ENCODE results near the gene OPCML.

The OPCML gene

DNA sequence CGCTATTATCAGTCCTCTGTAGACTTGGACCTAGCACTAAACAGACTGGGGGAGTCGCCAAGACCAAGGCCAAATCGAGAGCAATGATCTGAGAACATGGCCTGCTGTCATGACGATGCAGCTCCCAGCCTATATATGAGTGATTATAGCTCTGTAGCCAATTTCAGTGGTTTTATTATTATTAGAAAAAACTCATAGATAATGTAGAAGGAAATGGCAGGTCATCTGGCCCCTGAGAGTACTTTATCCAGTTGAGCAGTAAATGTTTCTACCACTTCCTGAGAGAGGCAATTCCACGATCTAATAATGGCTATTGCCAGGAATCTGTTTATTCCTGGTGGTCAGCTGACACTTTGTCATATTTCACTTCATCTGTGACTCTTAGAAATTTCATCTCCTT is 666.7 kb downstream of the OPCML start:
- no peak for DNase-seq (ENCODE audit: low read depth in 1 of 2, low spot score in 1 of 2)

DNA sequence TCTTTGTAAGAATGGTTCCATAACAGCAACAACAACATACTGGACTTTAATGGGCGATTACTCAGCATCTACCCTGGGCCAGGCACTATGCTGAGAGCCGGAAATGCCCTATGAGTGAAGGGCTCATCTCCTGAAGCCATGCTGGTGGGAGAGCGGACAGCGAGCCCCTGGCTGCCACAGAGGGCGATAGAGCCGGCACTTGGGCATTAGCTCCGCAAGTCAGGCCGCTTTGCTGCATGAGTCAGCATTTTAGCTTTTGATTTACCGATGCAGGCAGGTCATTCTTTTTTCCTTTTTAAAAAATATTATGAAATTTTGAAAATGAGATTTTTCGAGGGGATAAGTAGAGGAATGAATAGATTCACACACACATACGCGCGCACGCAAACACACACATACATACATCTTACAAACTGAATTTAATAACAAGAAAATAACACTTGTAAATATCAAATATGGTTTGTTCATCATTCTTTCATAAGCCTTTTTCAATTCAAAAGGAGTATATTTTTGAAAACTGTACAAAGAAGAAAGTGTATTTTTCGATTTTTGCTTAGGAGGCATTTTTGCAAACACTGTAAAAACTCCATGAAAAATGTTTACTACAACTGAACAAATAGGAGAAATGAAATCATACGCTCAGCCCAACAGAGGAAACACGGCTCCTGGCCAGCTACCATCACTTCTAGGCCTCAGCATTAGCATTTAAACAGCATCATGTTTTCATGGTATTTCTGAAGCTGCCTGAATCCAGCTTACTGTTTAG is 667.3 kb downstream of the OPCML start:
- no peak for DNase-seq (ENCODE audit: low read depth in 1 of 2, low spot score in 1 of 2)

GRCh38 chr11:132862933-132863332 is 669.4 kb downstream of the OPCML start:
- DNase-seq (ENCODE audit: low read depth in 1 of 2, low spot score in 1 of 2) = no peak

DNA sequence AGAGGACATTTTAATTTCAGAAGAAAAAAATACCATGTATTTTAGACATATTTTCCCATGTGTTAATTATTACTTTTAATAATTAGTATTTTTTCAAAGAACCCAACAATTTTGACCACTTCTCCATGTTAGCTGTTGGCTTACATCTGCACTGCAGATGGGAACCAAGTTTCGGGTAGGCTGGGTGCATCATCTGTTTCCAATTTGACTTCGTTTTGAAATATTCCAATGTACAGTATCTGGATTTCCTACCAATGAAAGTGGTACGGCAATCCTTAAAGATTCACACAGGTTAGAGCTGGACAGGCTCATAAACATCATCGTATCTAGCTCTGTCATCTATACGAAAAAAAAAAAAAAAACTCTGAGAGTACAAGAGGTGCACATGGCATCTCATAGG is 670.2 kb downstream of the OPCML start:
- no peak for DNase-seq (ENCODE audit: low read depth in 1 of 2, low spot score in 1 of 2)

- no peak for DNase-seq (ENCODE audit: low read depth in 1 of 2, low spot score in 1 of 2)
These were observed 673.0 kb downstream of the OPCML start for GRCh38 chr11:132859306-132859705.

DNA sequence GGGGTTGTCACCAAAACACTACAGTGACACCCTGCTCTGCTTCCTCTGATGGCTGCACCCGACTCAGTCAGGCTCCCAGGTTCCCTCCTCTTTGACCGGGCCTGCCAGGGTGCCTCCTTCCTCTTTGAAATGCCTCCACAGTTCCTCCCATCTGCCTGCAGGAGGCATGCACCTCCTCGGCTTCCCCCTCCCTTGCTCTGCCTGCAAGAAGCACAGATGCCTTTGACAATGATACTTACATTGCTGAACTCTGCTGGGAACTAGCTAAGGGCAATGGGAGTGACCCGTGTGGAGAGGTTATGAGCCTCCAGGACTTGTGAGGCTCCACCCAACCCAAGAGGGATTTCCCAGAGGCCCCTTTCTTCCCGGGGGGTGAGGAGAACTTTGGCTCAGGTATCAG is 674.1 kb downstream of the OPCML start:
- DNase-seq (ENCODE audit: low read depth in 1 of 2, low spot score in 1 of 2) = no peak

DNA sequence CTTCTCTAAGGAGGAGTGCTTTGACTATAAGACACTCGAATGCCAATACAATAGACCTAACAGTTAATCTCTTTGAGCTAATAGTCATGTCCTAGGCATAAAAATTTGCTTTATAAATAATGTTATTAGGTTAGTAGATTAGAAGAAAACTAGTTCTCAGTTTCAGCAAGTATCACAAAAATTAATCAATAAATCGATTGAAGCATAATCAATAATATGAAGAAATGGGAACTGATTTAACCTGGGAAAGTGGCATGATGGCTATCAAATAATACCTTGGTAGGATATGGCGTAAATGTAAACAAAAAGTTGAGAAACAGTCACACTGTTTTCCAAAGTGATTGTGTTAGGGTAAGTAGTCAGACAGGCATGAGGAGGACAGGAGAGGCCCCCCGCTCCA is 676.3 kb downstream of the OPCML start:
- no peak for DNase-seq (ENCODE audit: low read depth in 1 of 2, low spot score in 1 of 2)

DNA sequence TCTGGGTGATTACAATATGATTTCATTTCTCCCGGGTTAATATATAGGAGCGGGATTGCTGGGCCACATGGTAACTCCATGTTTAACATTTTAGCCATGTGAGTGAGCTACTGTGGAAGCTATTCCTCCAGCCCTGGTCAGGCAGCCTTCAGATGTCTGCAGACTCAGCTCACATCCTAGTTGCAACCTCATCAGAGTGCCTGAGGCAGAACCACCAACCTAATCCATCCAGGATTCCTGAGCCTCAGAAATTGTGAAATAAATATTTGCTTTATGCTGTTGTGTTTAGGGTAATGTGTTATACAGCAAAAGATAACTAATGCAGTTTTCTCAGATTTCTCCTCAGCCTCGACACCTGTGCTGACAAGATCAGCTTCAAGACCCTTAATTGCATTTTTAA is 676.8 kb downstream of the OPCML start:
- no peak for DNase-seq (ENCODE audit: low read depth in 1 of 2, low spot score in 1 of 2)

DNA sequence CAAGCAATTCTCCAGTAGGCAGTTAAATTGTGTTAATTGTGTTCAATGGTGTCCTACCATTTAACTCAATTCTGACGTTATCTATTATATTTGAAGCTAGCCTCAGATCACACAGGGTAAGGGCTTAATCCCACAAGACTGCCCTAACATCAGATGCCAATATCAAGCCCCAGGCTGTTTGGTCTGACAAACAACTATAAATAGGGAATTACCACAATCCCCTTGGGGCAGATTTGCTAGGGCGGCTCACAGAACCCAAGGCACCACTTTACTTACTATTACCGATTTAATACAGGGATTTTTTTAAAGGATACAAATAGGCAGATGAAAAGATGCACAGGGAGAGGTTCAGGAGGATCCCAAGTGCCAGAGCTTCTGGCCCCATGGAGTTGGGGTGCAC is 678.4 kb downstream of the OPCML start:
- DNase-seq (ENCODE audit: low read depth in 1 of 2, low spot score in 1 of 2) = no peak

DNA sequence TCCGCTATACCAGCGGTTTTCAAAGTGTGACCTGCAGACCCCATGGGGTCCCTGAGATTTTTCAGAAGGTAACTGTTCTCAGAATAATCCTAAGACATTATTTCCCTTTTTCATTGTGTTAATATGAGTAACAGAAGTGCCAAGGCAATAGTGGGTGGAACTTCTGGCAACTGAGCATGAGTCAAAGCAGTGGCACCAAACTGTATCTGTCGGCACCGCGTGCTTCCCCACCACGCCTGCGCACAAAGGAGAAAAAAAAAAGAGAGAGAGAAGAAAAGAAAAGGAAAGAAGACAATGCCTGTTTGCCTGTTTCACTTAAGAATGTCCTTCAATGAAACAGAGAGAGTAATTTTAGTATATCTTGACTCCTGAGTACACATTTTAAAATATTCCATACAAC is 679.9 kb downstream of the OPCML start:
- DNase-seq (ENCODE audit: low read depth in 1 of 2, low spot score in 1 of 2) = no peak

GRCh38 chr11:132851247-132851646 is 681.1 kb downstream of the OPCML start:
- no peak for DNase-seq (ENCODE audit: low read depth in 1 of 2, low spot score in 1 of 2)

- no peak for DNase-seq (ENCODE audit: low read depth in 1 of 2, low spot score in 1 of 2)
These were observed 682.0 kb downstream of the OPCML start for GRCh38 chr11:132850266-132850665.

- DNase-seq (ENCODE audit: low read depth in 1 of 2, low spot score in 1 of 2) = no peak
These were observed 684.0 kb downstream of the OPCML start for GRCh38 chr11:132848336-132848735.

DNA sequence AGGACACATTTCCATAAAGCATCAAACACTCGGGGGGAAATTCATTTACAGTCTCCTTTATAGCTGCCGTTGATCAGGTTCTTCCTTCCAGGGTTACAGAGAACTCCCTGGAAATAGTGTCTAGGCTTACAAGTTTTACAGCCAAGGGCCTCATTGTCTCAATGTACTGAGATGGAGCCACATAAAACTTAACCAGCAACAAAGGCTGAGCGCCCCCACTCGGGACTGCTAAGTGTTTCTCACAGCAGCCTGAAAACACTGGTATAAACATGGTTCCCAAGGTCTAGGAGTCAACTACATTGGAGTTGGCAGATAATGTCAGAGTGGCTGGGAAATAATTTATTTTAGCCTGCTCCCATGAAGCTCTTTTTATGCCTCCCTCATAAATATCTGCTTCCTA is 686.2 kb downstream of the OPCML start:
- no peak for DNase-seq (ENCODE audit: low read depth in 1 of 2, low spot score in 1 of 2)

DNA sequence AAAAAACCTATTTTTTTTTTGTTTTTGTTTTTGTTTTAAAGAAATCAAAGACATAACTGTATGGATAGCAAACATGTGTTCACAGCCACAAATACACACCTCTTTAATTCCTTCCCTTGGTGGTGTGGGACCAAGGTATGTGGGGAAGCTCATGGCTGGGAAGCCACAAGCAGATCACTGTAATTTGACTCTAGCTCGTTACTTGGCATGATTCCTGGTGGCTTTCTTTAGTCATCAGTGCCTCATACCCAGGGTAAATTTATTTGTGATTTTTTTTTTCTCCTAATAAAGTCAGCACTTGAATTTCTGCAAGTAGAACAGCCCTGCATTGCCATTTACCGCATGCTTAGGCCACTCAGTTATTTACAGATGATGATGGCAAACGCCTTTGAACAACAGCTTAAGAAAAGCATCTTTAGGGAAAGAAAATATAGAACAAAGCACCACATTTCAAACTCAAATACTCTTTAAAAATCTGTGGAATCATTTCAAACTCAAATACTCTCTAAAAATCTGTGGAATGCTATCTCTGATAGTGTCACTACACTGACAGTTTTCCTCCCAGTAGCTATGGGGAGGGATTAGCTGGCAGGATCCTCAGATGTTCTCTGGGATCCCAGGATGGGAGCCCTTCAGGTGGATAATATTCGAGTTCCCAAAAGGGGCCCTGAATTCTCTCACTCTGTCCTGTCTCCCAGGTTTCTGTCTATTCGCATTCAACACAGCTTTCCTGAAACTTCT is 687.2 kb downstream of the OPCML start:
- DNase-seq (ENCODE audit: low read depth in 1 of 2, low spot score in 1 of 2) = no peak

GRCh38 chr11:132840660-132841059 is 691.6 kb downstream of the OPCML start:
- DNase-seq (ENCODE audit: low read depth in 1 of 2, low spot score in 1 of 2) = no peak

DNA sequence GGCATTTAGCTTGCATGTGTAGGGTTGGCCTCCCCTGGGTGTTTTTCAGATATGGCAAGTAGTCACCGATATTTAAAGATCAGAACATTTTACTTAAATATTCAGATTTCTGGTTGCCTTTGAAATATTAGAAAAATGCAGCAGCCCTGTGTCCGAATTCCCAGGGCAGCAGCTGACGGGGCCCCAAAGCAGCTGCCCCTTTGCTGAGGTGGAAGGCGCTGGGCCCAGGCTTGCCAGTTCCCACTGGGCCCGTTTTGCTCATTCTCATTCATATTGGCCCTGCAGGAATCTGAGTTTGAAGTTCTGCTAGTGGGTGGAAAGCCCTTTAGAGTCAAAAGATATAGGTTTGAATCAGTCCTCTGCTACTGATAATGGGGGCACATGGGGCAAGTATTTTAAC is 692.1 kb downstream of the OPCML start:
- no peak for DNase-seq (ENCODE audit: low read depth in 1 of 2, low spot score in 1 of 2)

GRCh38 chr11:132839236-132839945 is 692.9 kb downstream of the OPCML start:
- no peak for DNase-seq (ENCODE audit: low read depth in 1 of 2, low spot score in 1 of 2)

DNA sequence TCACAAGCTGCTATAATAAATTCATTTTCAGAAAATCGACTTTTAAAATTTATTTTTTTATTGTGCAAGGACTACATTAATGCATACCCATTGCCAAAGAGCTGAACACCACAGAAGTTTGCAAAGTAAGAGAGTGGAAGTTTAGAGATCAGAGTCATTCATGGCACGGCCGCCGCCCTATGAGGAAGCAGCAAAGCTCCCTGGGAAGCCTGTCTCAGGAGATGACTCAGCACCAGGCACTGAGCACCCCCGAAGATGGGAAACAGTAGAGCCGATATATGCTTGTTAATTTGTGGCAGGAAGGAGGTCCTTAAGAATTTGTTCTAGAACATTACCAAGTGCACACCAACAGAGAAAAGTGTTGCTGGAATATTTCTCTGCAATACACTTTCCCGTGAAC is 693.7 kb downstream of the OPCML start:
- DNase-seq (ENCODE audit: low read depth in 1 of 2, low spot score in 1 of 2) = no peak

DNA sequence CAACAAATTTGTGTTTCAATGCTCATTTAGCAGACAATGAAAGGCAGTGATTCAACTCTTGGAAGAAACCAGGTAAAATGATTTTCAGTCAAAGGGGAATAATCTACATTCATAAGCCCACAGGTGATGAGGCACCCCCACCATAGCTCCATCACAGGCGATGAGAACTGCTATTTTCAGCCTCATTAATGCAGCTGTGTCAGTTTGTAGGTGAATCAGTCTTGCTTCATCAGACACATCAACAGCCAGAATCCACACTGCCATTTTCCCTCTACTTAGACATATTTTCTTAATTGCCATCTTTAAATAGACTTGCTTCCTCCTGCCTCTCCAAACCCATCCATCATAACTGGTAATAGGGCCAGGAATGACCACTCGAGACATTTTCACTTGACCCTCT is 701.0 kb downstream of the OPCML start:
- no peak for DNase-seq (ENCODE audit: low read depth in 1 of 2, low spot score in 1 of 2)

- DNase-seq (ENCODE audit: low read depth in 1 of 2, low spot score in 1 of 2) = no peak
These were observed 707.7 kb downstream of the OPCML start for GRCh38 chr11:132824642-132825041.

- DNase-seq (ENCODE audit: low read depth in 1 of 2, low spot score in 1 of 2) = no peak
These were observed 710.0 kb downstream of the OPCML start for GRCh38 chr11:132822276-132822675.

All from stimulated activated CD4-positive, alpha-beta T cell treated with anti-CD3 and anti-CD28 coated beads, Interleukin-15, amount 100 ng/mL, for 1 hour (primary cell).